ENCODE data around the gene KCTD2. TPM values are rescaled to one million over a fixed set of nuclear protein-coding genes. Genes with fewer than 3 reads are reported as not detected.
"Not testable (repeated sequence)": the region's sequence is repeated elsewhere in the genome, so short reads cannot be mapped to it uniquely, and the experiment has no call there.

The KCTD2 gene
- total RNA-seq, 1 experiment from 2014 or later, result 34.9 TPM

GRCh38 chr17:75044716-75045115 is 2.3 kb upstream of the KCTD2 start:
- TF ChIP-seq CTCF (IDR thresholded peaks at IDR 0.05), result no peak
- no peak for TF ChIP-seq TCF7L2 (IDR thresholded peaks at IDR 0.05; ENCODE audit: low read depth, low read length)
- no peak for TF ChIP-seq POLR2AphosphoS5 (IDR thresholded peaks at IDR 0.05; ENCODE audit: low read depth, low read length)
- TF ChIP-seq REST (IDR thresholded peaks at IDR 0.05; ENCODE audit: insufficient read depth in 1 of 2, low read depth in 2 of 2, low read length in 1 of 2), result no peak
- TF ChIP-seq SIN3A (IDR thresholded peaks at IDR 0.05; ENCODE audit: borderline replicate concordance, insufficient read depth, low read depth, low read length), result no peak
- in situ Hi-C loops (cut with HindIII; ENCODE audit: low pct_unique_long_range_greater_than_20kb, low sequenced_read_pairs), result no loop called here
- ChIA-PET POLR2A (no interaction called here), CTCF (no interaction called here)
- no TSS peak for BruUV-seq (replicated peaks)
- Histone ChIP-seq H3K4me1 (ENCODE audit: control insufficient read depth, insufficient read depth, low read length) (peaks cover 14% of the 10 kb centered on the region), H3K9me3 (ENCODE audit: control insufficient read depth, insufficient read depth, low read depth, low read length) (no peaks in the 10 kb centered on the region), H3K27ac (ENCODE audit: low read length) (no peak overlapping the region), H3K36me3 (ENCODE audit: control insufficient read depth, insufficient read depth, low read length) (peaks cover 4% of the 10 kb centered on the region; the same call in 1 of the 2 replicates), H3K27me3 (ENCODE audit: control insufficient read depth, insufficient read depth, low read length) (no peaks in the 10 kb centered on the region), H3K4me3 (ENCODE audit: low read depth in 2 of 2, low read length in 2 of 2) (no peak overlapping the region)
- intact Hi-C loops (cut with micrococcal nuclease; ENCODE audit: unreplicated experiment), result no loop called here
- no peak for ATAC-seq
- DNase-seq (ENCODE audit: low read depth, low spot score), result no peak

DNA sequence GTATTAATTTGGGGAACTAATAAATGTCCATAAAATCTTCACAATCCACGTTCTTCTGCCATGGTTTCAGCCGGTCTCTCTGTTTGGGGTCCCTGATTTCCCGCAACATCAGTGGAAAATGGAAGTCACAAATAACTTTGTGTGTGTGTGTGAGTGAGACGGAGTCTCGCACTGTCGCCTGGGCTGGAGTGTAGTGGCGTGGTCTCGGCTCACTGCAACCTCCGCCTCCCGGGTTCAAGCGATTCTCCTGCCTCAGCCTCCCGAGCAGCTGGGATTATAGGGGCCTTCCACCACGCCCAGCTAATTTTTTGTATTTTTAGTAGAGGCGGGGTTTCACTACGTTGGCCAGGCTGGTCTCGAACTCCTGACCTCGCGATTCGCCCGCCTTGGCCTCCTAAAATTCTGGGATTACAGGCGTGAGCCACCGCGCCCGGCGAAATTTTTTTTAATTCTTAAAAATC is 1.0 kb upstream of the KCTD2 start:
- DNase-seq (ENCODE audit: low read depth, low spot score); CTCF ChIA-PET; in situ Hi-C loops (cut with HindIII; ENCODE audit: low pct_unique_long_range_greater_than_20kb, low sequenced_read_pairs); H3K9me3 ChIP-seq (ENCODE audit: control insufficient read depth, insufficient read depth, low read depth, low read length); H3K27me3 ChIP-seq (ENCODE audit: control insufficient read depth, insufficient read depth, low read length); POLR2A ChIA-PET; ATAC-seq; H3K36me3 ChIP-seq (ENCODE audit: control insufficient read depth, insufficient read depth, low read length); intact Hi-C loops (cut with micrococcal nuclease; ENCODE audit: unreplicated experiment): not testable (repeated sequence)
- Histone ChIP-seq H3K4me3 (ENCODE audit: low read depth in 2 of 2, low read length in 2 of 2) (peak overlapping the region; percentile 96 to 100), H3K27ac (ENCODE audit: low read length) (peak overlapping the region; percentile 97), H3K4me1 (ENCODE audit: control insufficient read depth, insufficient read depth, low read length) (peaks cover 15% of the 10 kb centered on the region)
- BruUV-seq (replicated peaks), result TSS peak; percentile 82

DNA sequence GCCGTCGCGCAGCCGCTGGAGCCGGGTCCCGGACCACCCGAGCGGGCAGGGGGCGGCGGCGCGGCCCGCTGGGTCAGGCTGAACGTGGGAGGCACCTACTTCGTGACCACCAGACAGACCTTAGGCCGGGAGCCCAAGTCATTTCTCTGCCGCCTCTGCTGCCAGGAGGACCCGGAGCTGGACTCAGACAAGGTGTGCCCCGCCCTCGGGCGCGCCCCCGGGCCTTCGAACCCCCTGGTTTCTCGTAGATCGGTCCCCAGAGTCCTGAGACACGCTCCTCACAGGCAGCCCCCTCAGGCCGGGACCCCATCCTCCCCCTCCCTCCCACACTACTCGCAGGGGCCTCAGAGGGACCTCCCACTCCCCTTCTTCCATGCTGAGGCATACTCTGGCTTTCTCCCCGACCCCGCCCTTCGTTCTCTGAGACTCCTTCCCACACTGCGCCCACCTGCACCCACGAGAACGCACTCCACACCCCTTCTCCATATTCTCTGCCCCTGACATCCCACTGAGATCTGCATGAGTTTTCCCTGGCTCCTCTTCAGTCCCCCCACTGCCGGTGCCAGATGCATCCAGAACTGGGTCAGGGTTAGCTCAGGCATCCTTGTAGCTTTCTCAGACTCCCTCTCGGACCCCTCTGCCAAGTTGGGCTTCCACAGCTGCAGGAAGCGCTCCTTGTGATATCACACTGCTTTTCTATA is 523 bp downstream of the KCTD2 start:
- Histone ChIP-seq H3K27me3 (ENCODE audit: control insufficient read depth, insufficient read depth, low read length) (no peaks in the 10 kb centered on the region), H3K4me3 (ENCODE audit: low read depth in 2 of 2, low read length in 2 of 2) (peak overlapping the region; percentile 96 to 100), H3K36me3 (ENCODE audit: control insufficient read depth, insufficient read depth, low read length) (peaks cover 7% of the 10 kb centered on the region; the same call in 1 of the 2 replicates), H3K9me3 (ENCODE audit: control insufficient read depth, insufficient read depth, low read depth, low read length) (no peaks in the 10 kb centered on the region), H3K4me1 (ENCODE audit: control insufficient read depth, insufficient read depth, low read length) (peaks cover 15% of the 10 kb centered on the region), H3K27ac (ENCODE audit: low read length) (peak overlapping the region; percentile 88)
- DNase-seq (ENCODE audit: low read depth, low spot score), result no peak
- ChIA-PET POLR2A (interaction anchor here (0.7 kb wide), 1 partner anchor 8 kb away, joined by 3 read pairs; no protein-coding TSS in a partner anchor), CTCF (interaction anchor here (0.6 to 0.9 kb wide), 3 partner anchors 33 to 86 kb away, joined by 4 to 7 read pairs (median 6); no protein-coding TSS in a partner anchor)
- intact Hi-C loops (cut with micrococcal nuclease; ENCODE audit: unreplicated experiment) (no loop called here), in situ Hi-C loops (cut with HindIII; ENCODE audit: low pct_unique_long_range_greater_than_20kb, low sequenced_read_pairs) (no loop called here)
- no TSS peak for BruUV-seq (replicated peaks)
- TF ChIP-seq REST (IDR thresholded peaks at IDR 0.05; ENCODE audit: insufficient read depth in 1 of 2, low read depth in 2 of 2, low read length in 1 of 2) (no peak), POLR2AphosphoS5 (IDR thresholded peaks at IDR 0.05; ENCODE audit: low read depth, low read length) (no peak), CTCF (IDR thresholded peaks at IDR 0.05) (no peak), TCF7L2 (IDR thresholded peaks at IDR 0.05; ENCODE audit: low read depth, low read length) (no peak), SIN3A (IDR thresholded peaks at IDR 0.05; ENCODE audit: borderline replicate concordance, insufficient read depth, low read depth, low read length) (no peak; the same call in 1 of the 2 replicates)
- ATAC-seq, result peak; percentile 42

Measured in Panc1 (cell line).